Endometrial microvascular endothelial cells (primary cell): ENCODE measurements around the gene ALOX5. TPM values are rescaled to one million over a fixed set of nuclear protein-coding genes. Genes with fewer than 3 reads are reported as not detected.

Source experiments
- in situ Hi-C: cut with HindIII; loops from 2 replicates; pipeline ENCODE4 v1.10.0; 2017; ENCODE audit warnings: low sequenced_read_pairs, low pct_unique_long_range_greater_than_20kb; ENCODE audit errors: inconsistent ontology term
- total RNA-seq: library from RNA; depleted of rRNA; stranded (reverse); fragments of >200 nt; gene quantifications from one replicate; pipeline ENCODE4 v1.2.3, GENCODE V29; 2015; ENCODE audit errors: inconsistent ontology term

ALOX5 gene
- total RNA-seq, 1 donor from 2014 or later, result not detected

GRCh38 chr10:45453639-45454255 is 79.7 kb downstream of the ALOX5 start:
- in situ Hi-C loops, result no loop called here

- in situ Hi-C loops, result no loop called here
These were observed 80.2 kb downstream of the ALOX5 start for GRCh38 chr10:45454262-45454661.

- in situ Hi-C loops, result no loop called here
These were observed 80.8 kb downstream of the ALOX5 start for GRCh38 chr10:45454859-45455258.

GRCh38 chr10:45456233-45456632 is 82.2 kb downstream of the ALOX5 start:
- in situ Hi-C loops, result no loop called here

GRCh38 chr10:45456822-45457221 is 82.8 kb downstream of the ALOX5 start:
- in situ Hi-C loops, result no loop called here

- in situ Hi-C loops, result no loop called here
These were observed 83.5 kb downstream of the ALOX5 start for GRCh38 chr10:45457487-45457886.

GRCh38 chr10:45460235-45460878 is 86.3 kb downstream of the ALOX5 start:
- in situ Hi-C loops, result no loop called here

GRCh38 chr10:45461034-45461433 is 87.0 kb downstream of the ALOX5 start:
- in situ Hi-C loops, result no loop called here

GRCh38 chr10:45463244-45464116 is 89.5 kb downstream of the ALOX5 start:
- in situ Hi-C loops, result no loop called here

GRCh38 chr10:45464958-45465567 is 91.0 kb downstream of the ALOX5 start:
- in situ Hi-C loops, result no loop called here

GRCh38 chr10:45466784-45467183 is 92.8 kb downstream of the ALOX5 start:
- in situ Hi-C loops, result no loop called here

- in situ Hi-C loops, result no loop called here
These were observed 94.1 kb downstream of the ALOX5 start for GRCh38 chr10:45468079-45468478.

GRCh38 chr10:45470098-45471012 is 96.3 kb downstream of the ALOX5 start:
- in situ Hi-C loops, result no loop called here

- in situ Hi-C loops, result no loop called here
These were observed 97.0 kb downstream of the ALOX5 start for GRCh38 chr10:45471059-45471458.

GRCh38 chr10:45471531-45472310 is 97.7 kb downstream of the ALOX5 start:
- in situ Hi-C loops, result no loop called here

- in situ Hi-C loops, result no loop called here
These were observed 99.1 kb downstream of the ALOX5 start for GRCh38 chr10:45473126-45473525.

GRCh38 chr10:45476559-45476958 is 102.5 kb downstream of the ALOX5 start:
- in situ Hi-C loops, result no loop called here

- in situ Hi-C loops, result no loop called here
These were observed 106.3 kb downstream of the ALOX5 start for GRCh38 chr10:45480294-45480693.
